H1 (cell line): Measurements from ENCODE around the gene NKAIN2. TPM values are rescaled to one million over a fixed set of nuclear protein-coding genes. Genes with fewer than 3 reads are reported as not detected.

Experiments used
- CTCF ChIA-PET: fragments of 300-600 bp; sonication (Branson Sonifier 250); formaldehyde crosslinking; loops from one replicate; lab custom pipeline; 2021; ENCODE audit not compliant: partially characterized antibody; lab: Charles Lee
- POLR2A ChIA-PET: fragments of 300-600 bp; sonication (Branson Sonifier 250); formaldehyde crosslinking; loops from one replicate; lab custom pipeline; 2021; ENCODE audit warnings: inconsistent platforms; ENCODE audit not compliant: partially characterized antibody; lab: Charles Lee
- DNase-seq, 2 experiments: peaks; one replicate each; pipeline versions ENCODE4 v3.0.0 to v3.0.0-alpha.2; 2010 to 2022; ENCODE audit warnings: low spot score in 2 of 2, low read depth in 1 of 2, mixed read lengths in 1 of 2
- FAIRE-seq: peaks from 2 replicates; lab custom pipeline; 2011; peaks lifted over from hg19 to GRCh38; lab: Jason Lieb, UNC
- H2AFZ ChIP-seq: 2 replicates; pipeline ENCODE4 v1.8.1; 2012; ENCODE audit warnings: low read length, inconsistent platforms
- H2AK5ac ChIP-seq: 2 replicates; pipeline ENCODE4 v1.6.1; 2013; ENCODE audit warnings: low read depth, low read length
- H2BK120ac ChIP-seq: replicated peaks from 2 replicates; pipeline ENCODE3; 2013; ENCODE audit warnings: low read depth, low read length, inconsistent platforms
- H2BK12ac ChIP-seq: 2 replicates; pipeline ENCODE4 v1.6.1; 2013; ENCODE audit warnings: low read depth, low read length
- H2BK15ac ChIP-seq: 2 replicates; pipeline ENCODE4 v1.6.1; 2013; ENCODE audit warnings: low read length
- H2BK20ac ChIP-seq: 2 replicates; pipeline ENCODE4 v1.6.1; 2013; ENCODE audit warnings: low read length
- H2BK5ac ChIP-seq: 2 replicates; pipeline ENCODE4 v1.6.1; 2013; ENCODE audit warnings: low read depth, low read length
- H3K14ac ChIP-seq: 2 replicates; pipeline ENCODE4 v1.6.1; 2013; ENCODE audit warnings: inconsistent platforms; ENCODE audit not compliant: insufficient read length
- H3K18ac ChIP-seq: 2 replicates; pipeline ENCODE4 v1.6.1; 2013; ENCODE audit warnings: low read length; ENCODE audit errors: extremely low read depth
- H3K23ac ChIP-seq: 2 replicates; pipeline ENCODE4 v1.6.1; 2013; ENCODE audit warnings: inconsistent platforms; ENCODE audit not compliant: insufficient read length
- H3K23me2 ChIP-seq: 2 replicates; pipeline ENCODE4 v1.6.1; 2013; ENCODE audit warnings: low read depth, low read length
- H3K27ac ChIP-seq: 2 replicates; pipeline ENCODE4 v1.6.1; 2011; ENCODE audit warnings: low read depth, low read length, inconsistent platforms
- H3K27me3 ChIP-seq, 4 experiments: replicated peaks in 1 of 4; 1 replicate in 1 of 4; 2 replicates in 3 of 4; pipeline versions ENCODE4 v1.6.1 to v1.8.1; 2011 to 2013; ENCODE audit warnings: low read length in 3 of 4, mild to moderate bottlenecking in 3 of 4, inconsistent platforms in 2 of 4, mixed read lengths in 2 of 4, moderate library complexity in 1 of 4; ENCODE audit not compliant: control insufficient read depth in 3 of 4, insufficient read depth in 3 of 4; ENCODE audit errors: extremely low read depth in 1 of 4
- H3K36me3 ChIP-seq, 4 experiments: 2 replicates each; pipeline versions ENCODE4 v1.6.1 to v1.8.1; 2011 to 2013; ENCODE audit warnings: mild to moderate bottlenecking in 4 of 4, low read length in 3 of 4, moderate library complexity in 2 of 4, control low read depth in 1 of 4, inconsistent platforms in 1 of 4; ENCODE audit not compliant: insufficient read depth in 4 of 4, control insufficient read depth in 2 of 4
- H3K4ac ChIP-seq: replicated peaks from 2 replicates; pipeline ENCODE3; 2013; ENCODE audit warnings: low read length, low read depth, mixed read lengths, inconsistent platforms; ENCODE audit not compliant: insufficient read length
- H3K4me1 ChIP-seq, 4 experiments: replicated peaks in 1 of 4; 1 replicate in 1 of 4; 2 replicates in 3 of 4; pipeline versions ENCODE4 v1.6.1 to v1.8.1; 2011 to 2013; ENCODE audit warnings: low read length in 3 of 4, inconsistent platforms in 2 of 4, mixed read lengths in 1 of 4; ENCODE audit not compliant: insufficient read depth in 4 of 4, control insufficient read depth in 3 of 4
- H3K4me2 ChIP-seq, 2 experiments: 2 replicates each; pipeline versions ENCODE4 v1.6.1 to v1.8.1; 2011 to 2013; ENCODE audit warnings: low read depth in 2 of 2, low read length in 2 of 2, control low read depth in 1 of 2, inconsistent platforms in 1 of 2, mild to moderate bottlenecking in 1 of 2; ENCODE audit not compliant: insufficient read depth in 1 of 2
- H3K4me3 ChIP-seq, 4 experiments: fragments of 200-600, 300-600 bp in 1 of 4; sonication (generic), shearing (Covaris generic), sonication (Bioruptor Twin) in 1 of 4; 2 replicates each; pipeline versions ENCODE4 v1.5.1 to v1.8.1; 2011 to 2016; ENCODE audit warnings: low read length in 4 of 4, low read depth in 3 of 4, control low read depth in 2 of 4, inconsistent platforms in 2 of 4, mild to moderate bottlenecking in 2 of 4, mixed read lengths in 1 of 4, moderate library complexity in 1 of 4; ENCODE audit not compliant: insufficient read depth in 2 of 4; ENCODE audit errors: extremely low read depth in 1 of 4
- H3K56ac ChIP-seq: replicated peaks from 2 replicates; pipeline ENCODE3; 2013; ENCODE audit warnings: low read depth, mild to moderate bottlenecking, mixed read lengths, low read length, inconsistent platforms; ENCODE audit not compliant: insufficient read length
- H3K79me1 ChIP-seq: 2 replicates; pipeline ENCODE4 v1.6.1; 2013; ENCODE audit warnings: low read depth, low read length, control low read depth
- H3K79me2 ChIP-seq, 2 experiments: 2 replicates each; pipeline versions ENCODE4 v1.6.1 to v1.8.1; 2012 to 2013; ENCODE audit warnings: low read length in 2 of 2, mild to moderate bottlenecking in 2 of 2, inconsistent platforms in 1 of 2; ENCODE audit not compliant: insufficient read depth in 2 of 2, control insufficient read depth in 1 of 2
- H3K9ac ChIP-seq, 4 experiments: replicated peaks in 1 of 4; 1 replicate in 1 of 4; 2 replicates in 3 of 4; pipeline versions ENCODE4 v1.6.1 to v1.8.1; 2011 to 2013; ENCODE audit warnings: low read depth in 3 of 4, low read length in 3 of 4, control low read depth in 2 of 4, mild to moderate bottlenecking in 2 of 4, moderate library complexity in 2 of 4, inconsistent platforms in 1 of 4; ENCODE audit errors: extremely low read depth in 1 of 4
- H3K9me3 ChIP-seq, 2 experiments: 2 replicates each; pipeline versions ENCODE4 v1.6.1 to v1.8.1; 2012 to 2013; ENCODE audit warnings: mild to moderate bottlenecking in 2 of 2, moderate library complexity in 2 of 2, control low read depth in 1 of 2, inconsistent platforms in 1 of 2, low read depth in 1 of 2, low read length in 1 of 2, mixed read lengths in 1 of 2; ENCODE audit not compliant: insufficient read depth in 2 of 2
- H4K20me1 ChIP-seq, 2 experiments: replicated peaks in 1 of 2; 2 replicates each; pipeline versions ENCODE3 to v1.8.1; 2011 to 2013; ENCODE audit warnings: inconsistent platforms in 2 of 2, low read length in 2 of 2, mild to moderate bottlenecking in 1 of 2; ENCODE audit not compliant: insufficient read depth in 2 of 2, control insufficient read depth in 1 of 2
- H4K5ac ChIP-seq: 2 replicates; pipeline ENCODE4 v1.6.1; 2013; ENCODE audit warnings: low read length, low read depth, mixed read lengths, inconsistent platforms; ENCODE audit not compliant: insufficient read length
- H4K8ac ChIP-seq: 2 replicates; pipeline ENCODE4 v1.8.0; 2013; ENCODE audit warnings: mild to moderate bottlenecking, moderate library complexity, low read length, inconsistent platforms; ENCODE audit not compliant: insufficient read depth; ENCODE audit errors: extremely low read depth
- H4K91ac ChIP-seq: replicated peaks from 2 replicates; pipeline ENCODE3; 2013; ENCODE audit warnings: low read length, mixed read lengths, inconsistent platforms; ENCODE audit not compliant: insufficient read length
- CBX8 ChIP-seq: fragments of 300-800, 300-1000 bp; sonication (generic); IDR thresholded peaks from 2 replicates; pipeline ENCODE4 v1.7.1; 2016; ENCODE audit warnings: low read depth, low read length, borderline replicate concordance
- CTBP2 ChIP-seq: IDR thresholded peaks from 2 replicates; pipeline ENCODE4 v1.7.0; 2011; ENCODE audit warnings: borderline replicate concordance, mild to moderate bottlenecking, moderate library complexity, mixed read lengths, low read length; ENCODE audit not compliant: insufficient read depth, insufficient read length
- CTCF ChIP-seq, 3 experiments: IDR thresholded peaks; 1 replicate in 2 of 3; 2 replicates in 1 of 3; pipeline versions ENCODE4 v1.5.1 to v1.6.1; 2011; ENCODE audit warnings: low read length in 3 of 3, mild to moderate bottlenecking in 3 of 3, inconsistent platforms in 2 of 3, low read depth in 1 of 3, moderate library complexity in 1 of 3; ENCODE audit not compliant: insufficient read depth in 1 of 3; ENCODE audit errors: control extremely low read depth in 1 of 3
- EP300 ChIP-seq, 2 experiments: IDR thresholded peaks; 1 replicate in 1 of 2; 2 replicates in 1 of 2; pipeline ENCODE4 v1.6.1; 2011 to 2012; ENCODE audit warnings: low read depth in 2 of 2, low read length in 2 of 2, mild to moderate bottlenecking in 2 of 2, borderline replicate concordance in 1 of 2, inconsistent platforms in 1 of 2, moderate library complexity in 1 of 2
- KDM1A ChIP-seq: fragments of 200-600, 300-600 bp; sonication (generic); IDR thresholded peaks from 2 replicates; pipeline ENCODE4 v1.7.1; 2016; ENCODE audit warnings: mild to moderate bottlenecking, low read length, borderline replicate concordance
- POLR2A ChIP-seq, 2 experiments: IDR thresholded peaks; 1 replicate in 1 of 2; 2 replicates in 1 of 2; pipeline ENCODE4 v1.6.1; 2011; ENCODE audit warnings: low read depth in 2 of 2, low read length in 2 of 2, mild to moderate bottlenecking in 2 of 2; ENCODE audit errors: control extremely low read depth in 1 of 2
- SIN3A ChIP-seq, 2 experiments: IDR thresholded peaks in 1 of 2; conservative IDR thresholded peaks in 1 of 2; 2 replicates each; pipeline ENCODE4 v1.6.1; 2011 to 2012; ENCODE audit warnings: low read length in 2 of 2, improper control_type of control experiment in 1 of 2, low read depth in 1 of 2, mild to moderate bottlenecking in 1 of 2
- TEAD4 ChIP-seq: IDR thresholded peaks from 2 replicates; pipeline ENCODE4 v1.6.1; 2012; ENCODE audit warnings: low read depth, low read length, inconsistent platforms, mixed read lengths
- WGBS, 2 experiments: shearing (Covaris generic) in 1 of 2; methylation state at CpG; one replicate each; pipeline versions ENCODE4 v1.1.6 to v1.1.7; 2013 to 2015; ENCODE audit warnings: low lambda C conversion rate in 2 of 2, mixed read lengths in 2 of 2, inconsistent platforms in 1 of 2, low coverage in 1 of 2, missing lambda C conversion rate in 1 of 2; ENCODE audit not compliant: insufficient replicate concordance in 2 of 2, insufficient coverage in 1 of 2, insufficient read length in 1 of 2; ENCODE audit errors: extremely low coverage in 1 of 2, missing lambda C conversion rate in 1 of 2; 5-methylcytosine and 5-hydroxymethylcytosine counted together
- polyA plus RNA-seq, 7 experiments: library from polyadenylated mRNA; depleted of rRNA in 3 of 7; stranded (reverse) in 5 of 7; unstranded in 2 of 7; fragments of >200 nt in 5 of 7; fragments of 200-250 nt in 2 of 7; gene quantifications; 1 replicate in 5 of 7; 2 replicates in 1 of 7; 4 replicates in 1 of 7; pipeline versions ENCODE4 v1.2.1 to v1.2.3, GENCODE V29; 2011 to 2013; ENCODE audit warnings: missing spikeins in 2 of 7, mixed read lengths in 2 of 7
- total RNA-seq: library from RNA; stranded (reverse); fragmentation: NEBNext Ultra II Directional; extraction: Animal tissue kit (Norgen Biotek cat#: 25700); gene quantifications from 2 replicates; pipeline ENCODE4 v1.2.1, GENCODE V29; 2021

Gene NKAIN2
- total and polyA plus RNA-seq, 2 of the 8 experiments (the other 6 are each of a cell fraction or from before 2014, with no cell fraction given): 0.20 to 0.34 TPM

- H3K18ac ChIP-seq: no peak overlapping the region
- H3K4me3 ChIP-seq: no peak overlapping the region
- H3K4ac ChIP-seq: no peak overlapping the region
- H2AFZ ChIP-seq: no peak overlapping the region
- H4K5ac ChIP-seq: no peak overlapping the region
- H3K79me1 ChIP-seq: no peaks in the 10 kb centered on the region
- no peaks in the 10 kb centered on the region for H3K79me2 ChIP-seq
- peaks cover 0 to 4% (median 0%) of the 10 kb centered on the region in 4 experiments; a peak in 4 of 7 replicates for H3K4me1 ChIP-seq
- H3K36me3 ChIP-seq: no peaks in the 10 kb centered on the region
- no peak overlapping the region for H2AK5ac ChIP-seq
- H2BK20ac ChIP-seq: no peak overlapping the region
- H3K27ac ChIP-seq: no peak overlapping the region
- ChIA-PET CTCF (interaction anchor here (1.0 kb wide), 1 partner anchor 26 kb away, joined by 3 read pairs; no protein-coding TSS in a partner anchor), POLR2A (no interaction called here)
- no peak overlapping the region for H2BK120ac ChIP-seq
- H4K20me1 ChIP-seq: no peaks in the 10 kb centered on the region
- no peak overlapping the region for H2BK5ac ChIP-seq
- no peak overlapping the region for H2BK12ac ChIP-seq
- no peak for DNase-seq
- H3K9me3 ChIP-seq: no peaks in the 10 kb centered on the region
- no peak overlapping the region for H3K23ac ChIP-seq
- no peak overlapping the region for H3K14ac ChIP-seq
- H3K4me2 ChIP-seq: no peak overlapping the region
- no peak overlapping the region for H2BK15ac ChIP-seq
- H3K56ac ChIP-seq: no peak overlapping the region
- H3K9ac ChIP-seq: no peak overlapping the region
- H4K91ac ChIP-seq: no peak overlapping the region
- H3K23me2 ChIP-seq: no peaks in the 10 kb centered on the region
- FAIRE-seq: peak; percentile 32
- no peak overlapping the region for H4K8ac ChIP-seq
- no peaks in the 10 kb centered on the region for H3K27me3 ChIP-seq
- 67% methylated on average over 6 of the region's 6 CpGs; no CpG with 5 or more reads in 1 of the 2 experiments for WGBS, 2 experiments
- TF ChIP-seq CBX8: no peak
- no peak for TF ChIP-seq TEAD4
- no peak for TF ChIP-seq EP300 (IDR thresholded peaks at IDR 0.05; ENCODE audit: borderline replicate concordance in 1 of 2, low read depth in 2 of 2, low read length in 2 of 2)
- no peak for TF ChIP-seq SIN3A (conservative IDR thresholded peaks at IDR 0.05 in 1 of 2, IDR thresholded peaks at IDR 0.05 in 1 of 2; ENCODE audit: low read depth in 1 of 2, low read length in 2 of 2)
- no peak for TF ChIP-seq KDM1A
- TF ChIP-seq CTBP2: no peak
- no peak for TF ChIP-seq CTCF (IDR thresholded peaks at IDR 0.05; ENCODE audit: control extremely low read depth in 1 of 3, insufficient read depth in 1 of 3, low read depth in 1 of 3, low read length in 3 of 3)
- no peak for TF ChIP-seq POLR2A (IDR thresholded peaks at IDR 0.05; ENCODE audit: control extremely low read depth in 1 of 2, low read depth in 2 of 2, low read length in 2 of 2)
These were observed 37.6 kb downstream of the NKAIN2 start for GRCh38 chr6:123841067-123841896.
